ENCODE results near the gene CREB3L2. TPM values are rescaled to one million over a fixed set of nuclear protein-coding genes. Genes with fewer than 3 reads are reported as not detected.
A peak's percentile ranks its signal among the peaks of the same experiment; 100 is the strongest.

The CREB3L2 gene
- total and polyA plus RNA-seq, 2 experiments from 2014 or later, result 37.6 to 38.3 TPM

- no peaks in the 10 kb centered on the region for H3K27me3 ChIP-seq
- no peak for DNase-seq (ENCODE audit: low spot score)
- H3K9me3 ChIP-seq (ENCODE audit: low read depth), result no peaks in the 10 kb centered on the region
- H3K79me2 ChIP-seq, result peaks cover 99% of the 10 kb centered on the region
- H3K4me2 ChIP-seq, result no peak overlapping the region
- H3K4me3 ChIP-seq, result no peak overlapping the region
- TF ChIP-seq EZH2phosphoT487 (IDR thresholded peaks at IDR 0.05; ENCODE audit: low read depth, severe bottlenecking, unreplicated experiment) (no peak), EZH2 (IDR thresholded peaks at IDR 0.05; ENCODE audit: borderline replicate concordance) (no peak)
- no peaks in the 10 kb centered on the region for H3K9me2 ChIP-seq (replicated peaks; ENCODE audit: insufficient read depth)
- peak overlapping the region; percentile 86 for H3K27ac ChIP-seq
- no peaks in the 10 kb centered on the region for H3K36me3 ChIP-seq (replicated peaks; ENCODE audit: insufficient read depth, low read depth)
- peaks cover 40% of the 10 kb centered on the region for H3K4me1 ChIP-seq (ENCODE audit: insufficient read depth)
- peaks cover 19% of the 10 kb centered on the region for H4K20me1 ChIP-seq (ENCODE audit: insufficient read depth, poor library complexity, severe bottlenecking)
- no peak overlapping the region for H2AFZ ChIP-seq
These were observed 20.7 kb downstream of the CREB3L2 start for GRCh38 chr7:137981175-137981574.

GRCh38 chr7:137980308-137980707, 21.6 kb downstream of the CREB3L2 start:
- H3K4me1 ChIP-seq (ENCODE audit: insufficient read depth), result peaks cover 31% of the 10 kb centered on the region
- H3K27me3 ChIP-seq, result no peaks in the 10 kb centered on the region
- H3K9me3 ChIP-seq (ENCODE audit: low read depth), result no peaks in the 10 kb centered on the region
- no peak overlapping the region for H3K4me3 ChIP-seq
- H3K27ac ChIP-seq, result no peak overlapping the region
- no peaks in the 10 kb centered on the region for H3K36me3 ChIP-seq (replicated peaks; ENCODE audit: insufficient read depth, low read depth)
- peaks cover 21% of the 10 kb centered on the region for H4K20me1 ChIP-seq (ENCODE audit: insufficient read depth, poor library complexity, severe bottlenecking)
- H3K4me2 ChIP-seq, result no peak overlapping the region
- H3K9me2 ChIP-seq (replicated peaks; ENCODE audit: insufficient read depth), result no peaks in the 10 kb centered on the region
- TF ChIP-seq EZH2 (IDR thresholded peaks at IDR 0.05; ENCODE audit: borderline replicate concordance), result no peak
- TF ChIP-seq CTCF (IDR thresholded peaks at IDR 0.05; ENCODE audit: poor library complexity), result no peak
- TF ChIP-seq EZH2phosphoT487 (IDR thresholded peaks at IDR 0.05; ENCODE audit: low read depth, severe bottlenecking, unreplicated experiment), result no peak
- peaks cover 99% of the 10 kb centered on the region for H3K79me2 ChIP-seq
- 95% methylated on average over 2 of the region's 2 CpGs for WGBS (ENCODE audit: low lambda C conversion rate, missing lambda C conversion rate)
- no peak overlapping the region for H2AFZ ChIP-seq
- no peak for DNase-seq (ENCODE audit: low spot score)

- no peak overlapping the region for H3K4me2 ChIP-seq
- H2AFZ ChIP-seq, result no peak overlapping the region
- DNase-seq (ENCODE audit: low spot score), result no peak
- H3K9me3 ChIP-seq (ENCODE audit: low read depth), result no peaks in the 10 kb centered on the region
- H3K79me2 ChIP-seq, result peaks cover 99% of the 10 kb centered on the region
- no peaks in the 10 kb centered on the region for H3K9me2 ChIP-seq (replicated peaks; ENCODE audit: insufficient read depth)
- no peak overlapping the region for H3K4me3 ChIP-seq
- peak overlapping the region; percentile 48 for H3K27ac ChIP-seq
- H3K36me3 ChIP-seq (replicated peaks; ENCODE audit: insufficient read depth, low read depth), result no peaks in the 10 kb centered on the region
- H3K27me3 ChIP-seq, result no peaks in the 10 kb centered on the region
- H4K20me1 ChIP-seq (ENCODE audit: insufficient read depth, poor library complexity, severe bottlenecking), result peaks cover 13% of the 10 kb centered on the region
- 64% methylated on average over 10 of the region's 10 CpGs for WGBS (ENCODE audit: low lambda C conversion rate, missing lambda C conversion rate)
- H3K4me1 ChIP-seq (ENCODE audit: insufficient read depth), result peaks cover 15% of the 10 kb centered on the region
- TF ChIP-seq EZH2 (IDR thresholded peaks at IDR 0.05; ENCODE audit: borderline replicate concordance), result no peak
- no peak for TF ChIP-seq CTCF (IDR thresholded peaks at IDR 0.05; ENCODE audit: poor library complexity)
These were observed 23.2 kb downstream of the CREB3L2 start for GRCh38 chr7:137978464-137979237.

- no peak for TF ChIP-seq EZH2phosphoT487 (IDR thresholded peaks at IDR 0.05; ENCODE audit: low read depth, severe bottlenecking, unreplicated experiment)
- TF ChIP-seq CTCF (IDR thresholded peaks at IDR 0.05; ENCODE audit: poor library complexity), result no peak
- no peak for TF ChIP-seq EZH2 (IDR thresholded peaks at IDR 0.05; ENCODE audit: borderline replicate concordance)
- Histone ChIP-seq H3K27ac (peak overlapping the region; percentile 8), H3K9me3 (ENCODE audit: low read depth) (no peaks in the 10 kb centered on the region), H2AFZ (no peak overlapping the region), H3K27me3 (no peaks in the 10 kb centered on the region), H3K4me1 (ENCODE audit: insufficient read depth) (peaks cover 6% of the 10 kb centered on the region), H3K9me2 (replicated peaks; ENCODE audit: insufficient read depth) (no peaks in the 10 kb centered on the region), H4K20me1 (ENCODE audit: insufficient read depth, poor library complexity, severe bottlenecking) (peaks cover 13% of the 10 kb centered on the region), H3K79me2 (peaks cover 97% of the 10 kb centered on the region), H3K36me3 (replicated peaks; ENCODE audit: insufficient read depth, low read depth) (no peaks in the 10 kb centered on the region), H3K4me2 (no peak overlapping the region), H3K4me3 (no peak overlapping the region)
- WGBS (ENCODE audit: low lambda C conversion rate, missing lambda C conversion rate), result 70% methylated on average over 4 of the region's 4 CpGs
- DNase-seq (ENCODE audit: low spot score), result no peak
These were observed 24.7 kb downstream of the CREB3L2 start for GRCh38 chr7:137977173-137977572.

Data from hepatocyte (in vitro differentiated cells).